Breast epithelium (tissue), 3 donors: Measurements from ENCODE around the gene RAB3GAP1.

ENCODE experiments used
- POLR2A ChIP-seq: fragments of 450-650 bp; IDR thresholded peaks from one replicate; pipeline ENCODE4 v1.6.1; 2016; ENCODE audit warnings: antibody characterized with exemption, mild to moderate bottlenecking, moderate library complexity
- POLR2AphosphoS5 ChIP-seq, 3 donors: sonication (generic); formaldehyde crosslinking; IDR thresholded peaks; one replicate each; pipeline ENCODE4 v1.6.1; 2017; ENCODE audit warnings: antibody characterized with exemption in 3 of 3
- TF ChIP-seq, protein P1 (sequence below), 3 donors: fragments of 450-650 bp; IDR thresholded peaks; one replicate each; pipeline ENCODE4 v1.5.1; 2016 to 2017; ENCODE audit warnings: antibody characterized with exemption in 3 of 3, mild to moderate bottlenecking in 3 of 3, moderate library complexity in 3 of 3

DNA sequence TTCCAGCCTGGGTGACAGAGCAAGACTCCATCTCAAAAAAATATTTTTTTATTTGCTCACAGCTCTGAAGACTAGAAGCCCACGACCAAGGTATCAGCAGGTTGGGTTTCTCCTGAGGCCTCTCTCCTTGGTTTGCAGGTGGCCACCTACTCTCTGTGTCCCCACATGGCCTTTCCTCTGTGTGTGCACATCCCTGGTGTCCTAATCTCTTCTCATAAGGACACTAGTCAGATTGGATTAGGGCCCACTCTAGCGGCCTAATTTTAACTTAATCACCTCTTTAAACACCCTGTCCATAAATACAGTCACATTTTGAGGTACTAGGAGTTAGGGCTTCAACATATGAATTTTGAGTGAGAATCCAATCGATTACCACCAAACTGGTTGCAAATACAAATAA lies 2.0 kb upstream of the RAB3GAP1 start:
- no peak for TF ChIP-seq POLR2A
- no peak for TF ChIP-seq POLR2AphosphoS5 (IDR thresholded peaks at IDR 0.05)
- TF ChIP-seq, protein P1, sequence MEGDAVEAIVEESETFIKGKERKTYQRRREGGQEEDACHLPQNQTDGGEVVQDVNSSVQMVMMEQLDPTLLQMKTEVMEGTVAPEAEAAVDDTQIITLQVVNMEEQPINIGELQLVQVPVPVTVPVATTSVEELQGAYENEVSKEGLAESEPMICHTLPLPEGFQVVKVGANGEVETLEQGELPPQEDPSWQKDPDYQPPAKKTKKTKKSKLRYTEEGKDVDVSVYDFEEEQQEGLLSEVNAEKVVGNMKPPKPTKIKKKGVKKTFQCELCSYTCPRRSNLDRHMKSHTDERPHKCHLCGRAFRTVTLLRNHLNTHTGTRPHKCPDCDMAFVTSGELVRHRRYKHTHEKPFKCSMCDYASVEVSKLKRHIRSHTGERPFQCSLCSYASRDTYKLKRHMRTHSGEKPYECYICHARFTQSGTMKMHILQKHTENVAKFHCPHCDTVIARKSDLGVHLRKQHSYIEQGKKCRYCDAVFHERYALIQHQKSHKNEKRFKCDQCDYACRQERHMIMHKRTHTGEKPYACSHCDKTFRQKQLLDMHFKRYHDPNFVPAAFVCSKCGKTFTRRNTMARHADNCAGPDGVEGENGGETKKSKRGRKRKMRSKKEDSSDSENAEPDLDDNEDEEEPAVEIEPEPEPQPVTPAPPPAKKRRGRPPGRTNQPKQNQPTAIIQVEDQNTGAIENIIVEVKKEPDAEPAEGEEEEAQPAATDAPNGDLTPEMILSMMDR (IDR thresholded peaks at IDR 0.05): no peak
